ENCODE results near the gene ZHX3.
A peak's percentile ranks its signal among the peaks of the same experiment; 100 is the strongest.

Gene ZHX3

GRCh38 chr20:41317546-41318270 is at the start of gene ZHX3:
Gene ZHX3, minus strand, starts transcription at chr20:41317731. Its CDS starts 112,815 bp downstream, at chr20:41204916.
- peak; percentile 91 to 96 for DNase-seq

GRCh38 chr20:41367393-41367695 is 49.8 kb upstream of the ZHX3 start:
- no peak for DNase-seq

GRCh38 chr20:41366546-41367392 is 49.2 kb upstream of the ZHX3 start, which contains the start of gene EMILIN3:
Gene EMILIN3, minus strand, starts transcription at chr20:41366818. Its CDS starts 184 bp downstream, at chr20:41366634.
- no peak for DNase-seq

GRCh38 chr20:41365777-41366545 is 48.4 kb upstream of the ZHX3 start:
- DNase-seq, result no peak

GRCh38 chr20:41364967-41365765 is 47.6 kb upstream of the ZHX3 start:
- no peak for DNase-seq

GRCh38 chr20:41364236-41364855 is 46.8 kb upstream of the ZHX3 start:
- DNase-seq, result no peak

GRCh38 chr20:41363601-41364000 is 46.1 kb upstream of the ZHX3 start:
- no peak for DNase-seq

- no peak for DNase-seq
Observed at GRCh38 chr20:41362748-41363140, 45.2 kb upstream of the ZHX3 start.

- DNase-seq, result no peak
Observed at GRCh38 chr20:41361757-41362747, 44.5 kb upstream of the ZHX3 start.

- no peak for DNase-seq
Observed at GRCh38 chr20:41360831-41361756, 43.6 kb upstream of the ZHX3 start.

- no peak for DNase-seq
Observed at GRCh38 chr20:41359541-41360011, 42.0 kb upstream of the ZHX3 start.

- no peak for DNase-seq
Observed at GRCh38 chr20:41358717-41359116, 41.2 kb upstream of the ZHX3 start.

GRCh38 chr20:41358230-41358629 is 40.7 kb upstream of the ZHX3 start:
- no peak for DNase-seq

GRCh38 chr20:41357424-41358163 is 40.1 kb upstream of the ZHX3 start:
- DNase-seq, result no peak

GRCh38 chr20:41356951-41357350 is 39.4 kb upstream of the ZHX3 start:
- DNase-seq, result no peak

GRCh38 chr20:41355598-41356203 is 38.2 kb upstream of the ZHX3 start:
- no peak for DNase-seq

GRCh38 chr20:41355192-41355591 is 37.7 kb upstream of the ZHX3 start:
- DNase-seq, result no peak

GRCh38 chr20:41353530-41353929 is 36.0 kb upstream of the ZHX3 start:
- no peak for DNase-seq
